Measurements from ENCODE around the gene AKIRIN1.

GRCh38 chr1:39026866-39027507 lies 35.9 kb downstream of the AKIRIN1 start:
- TF ChIP-seq, protein P1, sequence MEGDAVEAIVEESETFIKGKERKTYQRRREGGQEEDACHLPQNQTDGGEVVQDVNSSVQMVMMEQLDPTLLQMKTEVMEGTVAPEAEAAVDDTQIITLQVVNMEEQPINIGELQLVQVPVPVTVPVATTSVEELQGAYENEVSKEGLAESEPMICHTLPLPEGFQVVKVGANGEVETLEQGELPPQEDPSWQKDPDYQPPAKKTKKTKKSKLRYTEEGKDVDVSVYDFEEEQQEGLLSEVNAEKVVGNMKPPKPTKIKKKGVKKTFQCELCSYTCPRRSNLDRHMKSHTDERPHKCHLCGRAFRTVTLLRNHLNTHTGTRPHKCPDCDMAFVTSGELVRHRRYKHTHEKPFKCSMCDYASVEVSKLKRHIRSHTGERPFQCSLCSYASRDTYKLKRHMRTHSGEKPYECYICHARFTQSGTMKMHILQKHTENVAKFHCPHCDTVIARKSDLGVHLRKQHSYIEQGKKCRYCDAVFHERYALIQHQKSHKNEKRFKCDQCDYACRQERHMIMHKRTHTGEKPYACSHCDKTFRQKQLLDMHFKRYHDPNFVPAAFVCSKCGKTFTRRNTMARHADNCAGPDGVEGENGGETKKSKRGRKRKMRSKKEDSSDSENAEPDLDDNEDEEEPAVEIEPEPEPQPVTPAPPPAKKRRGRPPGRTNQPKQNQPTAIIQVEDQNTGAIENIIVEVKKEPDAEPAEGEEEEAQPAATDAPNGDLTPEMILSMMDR (IDR thresholded peaks at IDR 0.05) = no peak
- no peak for TF ChIP-seq POLR2A (IDR thresholded peaks at IDR 0.05)
- TF ChIP-seq POLR2AphosphoS5 (IDR thresholded peaks at IDR 0.05) = no peak
- TF ChIP-seq EP300 (IDR thresholded peaks at IDR 0.05) = no peak

All from suprapubic skin (tissue), 4 donors.